Spleen (tissue), 11 donors: ENCODE data around the gene SLC8A2. TPM values are rescaled to one million over a fixed set of nuclear protein-coding genes. Genes with fewer than 3 reads are reported as not detected.
A peak's percentile ranks its signal among the peaks of the same experiment; 100 is the strongest.
"Not testable (repeated sequence)": the region's sequence is repeated elsewhere in the genome, so short reads cannot be mapped to it uniquely, and the experiment has no call there.

Experiments
- DNase-seq: peaks from one replicate; pipeline ENCODE4 v3.0.0-alpha.2; 2020
- H3K27ac ChIP-seq, 8 donors: fragments of 200-600 bp; sonication (generic) in 7 of 8; 1 replicate in 4 of 8; 2 replicates in 4 of 8; pipeline versions ENCODE4 v1.5.0 to v1.8.0; 2016 to 2021; ENCODE audit warnings: inconsistent platforms in 4 of 8, mild to moderate bottlenecking in 4 of 8, moderate library complexity in 1 of 8
- H3K27me3 ChIP-seq, 7 donors: fragments of 200-600 bp; sonication (generic) in 6 of 7; replicated peaks in 1 of 7; 1 replicate in 4 of 7; 2 replicates in 3 of 7; pipeline versions ENCODE4 v1.5.0 to v1.8.0; 2016 to 2021; ENCODE audit warnings: inconsistent platforms in 3 of 7, mild to moderate bottlenecking in 1 of 7
- H3K36me3 ChIP-seq, 6 donors: fragments of 200-600 bp; sonication (generic) in 5 of 6; 1 replicate in 4 of 6; 2 replicates in 2 of 6; pipeline versions ENCODE4 v1.5.0 to v1.8.0; 2016 to 2021; ENCODE audit warnings: inconsistent platforms in 2 of 6
- H3K4me1 ChIP-seq, 6 donors: fragments of 200-600 bp; sonication (generic) in 5 of 6; 1 replicate in 3 of 6; 2 replicates in 3 of 6; pipeline versions ENCODE4 v1.5.0 to v1.8.0; 2016 to 2021; ENCODE audit warnings: inconsistent platforms in 3 of 6
- H3K4me3 ChIP-seq, 8 donors: fragments of 200-600 bp; sonication (generic) in 7 of 8; 1 replicate in 4 of 8; 2 replicates in 4 of 8; pipeline versions ENCODE4 v1.5.0 to v1.8.0; 2016 to 2021; ENCODE audit warnings: inconsistent platforms in 4 of 8, mild to moderate bottlenecking in 4 of 8, moderate library complexity in 2 of 8
- H3K9me3 ChIP-seq, 8 donors: fragments of 200-600 bp; sonication (generic) in 7 of 8; 1 replicate in 4 of 8; 2 replicates in 4 of 8; pipeline versions ENCODE4 v1.5.0 to v1.8.0; 2016 to 2021; ENCODE audit warnings: inconsistent platforms in 4 of 8
- CTCF ChIP-seq, 11 experiments: fragments of 200-600 bp in 7 of 11; fragments of 450-650 bp in 4 of 11; sonication (generic) in 4 of 11; IDR thresholded peaks in 8 of 11; conservative IDR thresholded peaks in 3 of 11; 1 replicate in 7 of 11; 2 replicates in 4 of 11; pipeline versions ENCODE4 v1.4.0 to v1.8.0; 2016 to 2021; ENCODE audit warnings: antibody characterized with exemption in 11 of 11, inconsistent platforms in 4 of 11, mild to moderate bottlenecking in 1 of 11
- POLR2A ChIP-seq, 3 donors: fragments of 450-650 bp; IDR thresholded peaks; one replicate each; pipeline ENCODE4 v1.5.1; 2017; ENCODE audit warnings: antibody characterized with exemption in 3 of 3, mild to moderate bottlenecking in 1 of 3
- POLR2AphosphoS5 ChIP-seq, 3 donors: sonication (generic); formaldehyde crosslinking; IDR thresholded peaks; one replicate each; pipeline ENCODE4 v1.5.1; 2017; ENCODE audit warnings: antibody characterized with exemption in 3 of 3
- WGBS, 5 donors: extraction: QIAGEN DNeasy Blood & Tissue Kit in 3 of 5; methylation state at CpG; one replicate each; pipeline versions ENCODE4 v1.1.5 to v1.1.7; 2013 to 2018; 5-methylcytosine and 5-hydroxymethylcytosine counted together
- intact Hi-C: fragments of 100-400 bp; cut with DNase I; formaldehyde crosslinking; loops from one replicate; pipeline ENCODE4 v1.15.0; 2023; ENCODE audit warnings: low total_unique reads
- polyA plus RNA-seq, 3 donors: library from polyadenylated mRNA; stranded (reverse); fragments of 200-250 nt; gene quantifications; one replicate each; pipeline ENCODE4 v1.2.1, GENCODE V29; 2013
- total RNA-seq, 7 donors: library from RNA; depleted of rRNA in 3 of 7; stranded (reverse); fragments of >200 nt in 3 of 7; fragmentation: NEBNext Ultra II Directional in 4 of 7; extraction: Animal tissue kit (Norgen Biotek cat#: 25700) in 4 of 7; gene quantifications; one replicate each; pipeline versions ENCODE4 v1.1.0 to v1.2.1, GENCODE V29; 2016 to 2021
- donor health status: healthy with polysubstance abuse.
- donor health status: DM: no; HTN: no; CAD: no; lungs with moderate emphysema.
- donor health status: DM: no; HTN: no; CAD: no.
- donor health status: Bipolar disorder and iron deficiency.
- donor health status: healthy.
- donor health status: DM: no; HTN: no; CAD: no.
- donor health status: DM: yes; HTN: yes; CAD: no.

Gene SLC8A2
- total and polyA plus RNA-seq, 10 donors, result 0.02 to 0.19 TPM; not detected in 8

- DNase-seq, intact Hi-C loops, H3K9me3 ChIP-seq, H3K27me3 ChIP-seq: not testable (repeated sequence)
- peak in 1 of 3 donors; percentile 14 for TF ChIP-seq POLR2AphosphoS5 (IDR thresholded peaks at IDR 0.05)
- Histone ChIP-seq H3K4me1 (peaks cover 0 to 69% (median 22%) of the 10 kb centered on the region in 6 donors), H3K4me3 (peak overlapping the region in 1 of 8 donors; percentile 57), H3K36me3 (peaks cover 0 to 14% (median 10%) of the 10 kb centered on the region in 6 donors), H3K27ac (peak overlapping the region in 3 of 8 donors; percentile 69 to 95 (median 91))
- 71 to 81% (median 76%) methylated on average over 12 of the region's 12 CpGs for WGBS, 5 donors
Measured at GRCh38 chr19:47386582-47386981, 85.1 kb downstream of the SLC8A2 start.

- DNase-seq, H3K27me3 ChIP-seq, H3K4me3 ChIP-seq, intact Hi-C loops, H3K9me3 ChIP-seq, H3K27ac ChIP-seq: not testable (repeated sequence)
- Histone ChIP-seq H3K36me3 (peaks cover 0 to 34% (median 29%) of the 10 kb centered on the region in 6 donors), H3K4me1 (peaks cover 0 to 65% (median 23%) of the 10 kb centered on the region in 6 donors)
- 81 to 94% (median 85%) methylated on average over 4 of the region's 4 CpGs for WGBS, 5 donors
Measured at GRCh38 chr19:47384533-47384932, 87.2 kb downstream of the SLC8A2 start.

GRCh38 chr19:47383890-47384289 is 87.8 kb downstream of the SLC8A2 start:
- H3K27me3 ChIP-seq, DNase-seq, intact Hi-C loops, H3K9me3 ChIP-seq: not testable (repeated sequence)
- Histone ChIP-seq H3K4me3 (peak overlapping the region in 1 of 8 donors; percentile 21), H3K4me1 (peaks cover 0 to 63% (median 23%) of the 10 kb centered on the region in 6 donors), H3K27ac (peak overlapping the region in 4 of 8 donors; percentile 10 to 88 (median 56)), H3K36me3 (peaks cover 0 to 41% (median 35%) of the 10 kb centered on the region in 6 donors)
- 84 to 91% (median 88%) methylated on average over 5 of the region's 5 CpGs for WGBS, 5 donors

- H3K4me3 ChIP-seq, result peak overlapping the region in 1 of 8 donors; percentile 53
- TF ChIP-seq POLR2A (IDR thresholded peaks at IDR 0.05) (no peak), POLR2AphosphoS5 (IDR thresholded peaks at IDR 0.05) (peak; percentile 72 to 88 (median 78)), CTCF (IDR thresholded peaks at IDR 0.05 in 8 of 11, conservative IDR thresholded peaks at IDR 0.05 in 3 of 11) (peak in 1 of 11 experiments; percentile 14)
- DNase-seq, result peak; percentile 95
- intact Hi-C loops, result no loop called here
- H3K36me3 ChIP-seq, result peaks cover 0 to 62% (median 55%) of the 10 kb centered on the region in 6 donors
- WGBS, 5 donors, result 32 to 72% (median 34%) methylated on average over 9 to 11 of the region's 11 CpGs
- H3K4me1 ChIP-seq, result peaks cover 0 to 47% (median 23%) of the 10 kb centered on the region in 6 donors
- H3K27me3 ChIP-seq, result no peaks in the 10 kb centered on the region
- H3K9me3 ChIP-seq, result no peaks in the 10 kb centered on the region
- H3K27ac ChIP-seq, result peak overlapping the region in 7 of 8 donors; percentile 47 to 88 (median 79)
Measured at GRCh38 chr19:47381653-47382279, 89.9 kb downstream of the SLC8A2 start.

GRCh38 chr19:47381121-47381520 is 90.6 kb downstream of the SLC8A2 start:
- peak; percentile 78 for DNase-seq
- WGBS, 5 donors, result 90 to 97% (median 95%) methylated on average over 8 to 14 of the region's 14 CpGs
- Histone ChIP-seq H3K27ac (peak overlapping the region in 7 of 8 donors; percentile 47 to 88 (median 64)), H3K36me3 (peaks cover 0 to 68% (median 62%) of the 10 kb centered on the region in 6 donors), H3K27me3 (no peaks in the 10 kb centered on the region), H3K4me1 (peaks cover 0 to 45% (median 23%) of the 10 kb centered on the region in 6 donors), H3K9me3 (no peaks in the 10 kb centered on the region), H3K4me3 (peak overlapping the region in 1 of 8 donors; percentile 53)
- TF ChIP-seq POLR2AphosphoS5 (IDR thresholded peaks at IDR 0.05) (no peak), CTCF (IDR thresholded peaks at IDR 0.05 in 8 of 11, conservative IDR thresholded peaks at IDR 0.05 in 3 of 11) (no peak), POLR2A (IDR thresholded peaks at IDR 0.05) (no peak)
- intact Hi-C loops, result no loop called here
